DOHH2 (cell line): Measurements from ENCODE around the gene SCGB1D1.

Experiments used
- H3F3A ChIP-seq: fragments of 200-600 bp; sonication (generic), shearing (Covaris generic); 2 replicates; pipeline ENCODE4 v1.6.0; 2016; ENCODE audit warnings: antibody characterized with exemption, mild to moderate bottlenecking; ENCODE audit not compliant: control insufficient read depth, insufficient read depth
- H3K27ac ChIP-seq: fragments of 200-600 bp; sonication (generic); 2 replicates; pipeline ENCODE4 v1.5.1; 2014; ENCODE audit warnings: low read depth, mild to moderate bottlenecking, low read length, moderate library complexity
- H3K27me3 ChIP-seq: fragments of 200-600 bp; sonication (generic); 2 replicates; pipeline ENCODE4 v1.6.1; 2014; ENCODE audit warnings: mild to moderate bottlenecking, low read length, mixed read lengths; ENCODE audit not compliant: control insufficient read depth
- H3K36me3 ChIP-seq: fragments of 200-600 bp; sonication (generic); 2 replicates; pipeline ENCODE4 v1.6.1; 2014; ENCODE audit warnings: mild to moderate bottlenecking, low read length, moderate library complexity, mixed read lengths; ENCODE audit not compliant: control insufficient read depth
- H3K4me1 ChIP-seq: fragments of 200-600 bp; sonication (generic); 2 replicates; pipeline ENCODE4 v1.6.1; 2014; ENCODE audit warnings: mild to moderate bottlenecking, low read length, mixed read lengths; ENCODE audit not compliant: control insufficient read depth
- H3K4me2 ChIP-seq: fragments of 200-600 bp; sonication (generic); 2 replicates; pipeline ENCODE4 v1.6.0; 2014; ENCODE audit warnings: mild to moderate bottlenecking, low read length, moderate library complexity
- H3K4me3 ChIP-seq: fragments of 200-600 bp; sonication (generic); 2 replicates; pipeline ENCODE4 v1.5.1; 2014; ENCODE audit warnings: mild to moderate bottlenecking, low read length, mixed read lengths
- H3K79me2 ChIP-seq: fragments of 200-600 bp; sonication (generic); 2 replicates; pipeline ENCODE4 v1.6.1; 2014; ENCODE audit warnings: mild to moderate bottlenecking, low read length, mixed read lengths; ENCODE audit not compliant: control insufficient read depth
- H3K9me2 ChIP-seq: fragments of 200-600 bp; sonication (generic); replicated peaks from 2 replicates; pipeline ENCODE4 v1.6.1; 2014; ENCODE audit warnings: mild to moderate bottlenecking, low read length, mixed read lengths; ENCODE audit not compliant: control insufficient read depth
- H3K9me3 ChIP-seq: fragments of 200-600 bp; sonication (generic); 2 replicates; pipeline ENCODE4 v1.6.1; 2014; ENCODE audit warnings: antibody characterized with exemption, low read length, mixed read lengths; ENCODE audit not compliant: control insufficient read depth, insufficient read depth
- H4K20me1 ChIP-seq: fragments of 200-600 bp; sonication (generic); 2 replicates; pipeline ENCODE4 v1.6.0; 2014; ENCODE audit warnings: low read depth, mild to moderate bottlenecking, antibody characterized with exemption, low read length, moderate library complexity; ENCODE audit not compliant: control insufficient read depth, insufficient read depth
- EZH2phosphoT487 ChIP-seq: fragments of 200-600 bp; sonication (generic); IDR thresholded peaks from 2 replicates; pipeline ENCODE4 v1.6.1; 2017; ENCODE audit warnings: borderline replicate concordance, mild to moderate bottlenecking, antibody characterized with exemption, low read length, moderate library complexity, mixed read lengths
- TF ChIP-seq, protein P1 (sequence below): fragments of 200-600 bp; sonication (generic); IDR thresholded peaks from one replicate; pipeline ENCODE4 v1.5.1; 2014; ENCODE audit warnings: antibody characterized with exemption, mild to moderate bottlenecking, low read depth, low read length; ENCODE audit not compliant: poor library complexity, severe bottlenecking

SCGB1D1 gene

DNA sequence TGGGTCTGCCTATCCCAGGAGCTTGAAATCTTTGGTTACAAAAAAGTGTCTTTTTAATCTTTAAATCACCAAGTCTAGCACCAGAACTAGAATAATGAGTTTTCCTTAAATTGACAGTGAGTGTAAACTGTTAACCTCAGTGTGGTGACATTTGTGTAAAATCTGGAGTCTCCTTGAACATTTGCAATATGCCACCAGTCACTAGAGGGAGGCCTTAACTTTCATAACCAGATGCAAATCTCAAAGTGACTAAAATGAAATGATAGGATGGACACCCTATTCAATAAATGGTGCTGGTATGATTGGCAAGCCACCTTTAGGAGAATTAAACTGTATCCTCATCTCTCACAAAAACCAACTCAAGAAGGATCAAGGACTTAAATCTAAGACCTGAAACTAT, 43.7 kb downstream of the SCGB1D1 start:
- Histone ChIP-seq H3K4me1 (no peaks in the 10 kb centered on the region), H3K4me3 (no peak overlapping the region), H3F3A (no peaks in the 10 kb centered on the region), H4K20me1 (no peaks in the 10 kb centered on the region), H3K4me2 (no peak overlapping the region), H3K27me3 (peaks cover 26% of the 10 kb centered on the region), H3K9me3 (no peaks in the 10 kb centered on the region), H3K79me2 (no peaks in the 10 kb centered on the region), H3K9me2 (no peaks in the 10 kb centered on the region), H3K36me3 (no peaks in the 10 kb centered on the region), H3K27ac (no peak overlapping the region)
- TF ChIP-seq EZH2phosphoT487, result no peak
- TF ChIP-seq, protein P1, sequence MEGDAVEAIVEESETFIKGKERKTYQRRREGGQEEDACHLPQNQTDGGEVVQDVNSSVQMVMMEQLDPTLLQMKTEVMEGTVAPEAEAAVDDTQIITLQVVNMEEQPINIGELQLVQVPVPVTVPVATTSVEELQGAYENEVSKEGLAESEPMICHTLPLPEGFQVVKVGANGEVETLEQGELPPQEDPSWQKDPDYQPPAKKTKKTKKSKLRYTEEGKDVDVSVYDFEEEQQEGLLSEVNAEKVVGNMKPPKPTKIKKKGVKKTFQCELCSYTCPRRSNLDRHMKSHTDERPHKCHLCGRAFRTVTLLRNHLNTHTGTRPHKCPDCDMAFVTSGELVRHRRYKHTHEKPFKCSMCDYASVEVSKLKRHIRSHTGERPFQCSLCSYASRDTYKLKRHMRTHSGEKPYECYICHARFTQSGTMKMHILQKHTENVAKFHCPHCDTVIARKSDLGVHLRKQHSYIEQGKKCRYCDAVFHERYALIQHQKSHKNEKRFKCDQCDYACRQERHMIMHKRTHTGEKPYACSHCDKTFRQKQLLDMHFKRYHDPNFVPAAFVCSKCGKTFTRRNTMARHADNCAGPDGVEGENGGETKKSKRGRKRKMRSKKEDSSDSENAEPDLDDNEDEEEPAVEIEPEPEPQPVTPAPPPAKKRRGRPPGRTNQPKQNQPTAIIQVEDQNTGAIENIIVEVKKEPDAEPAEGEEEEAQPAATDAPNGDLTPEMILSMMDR, result no peak

- no peaks in the 10 kb centered on the region for H4K20me1 ChIP-seq
- no peaks in the 10 kb centered on the region for H3K9me2 ChIP-seq
- no peaks in the 10 kb centered on the region for H3F3A ChIP-seq
- no peak overlapping the region for H3K4me3 ChIP-seq
- H3K27ac ChIP-seq, result no peak overlapping the region
- TF ChIP-seq, protein P1, result no peak
- H3K27me3 ChIP-seq, result peaks cover 17% of the 10 kb centered on the region
- no peaks in the 10 kb centered on the region for H3K36me3 ChIP-seq
- H3K9me3 ChIP-seq, result no peaks in the 10 kb centered on the region
- no peaks in the 10 kb centered on the region for H3K79me2 ChIP-seq
- no peaks in the 10 kb centered on the region for H3K4me1 ChIP-seq
- no peak overlapping the region for H3K4me2 ChIP-seq
Measured at GRCh38 chr11:62236187-62236586, 46.2 kb downstream of the SCGB1D1 start.

DNA sequence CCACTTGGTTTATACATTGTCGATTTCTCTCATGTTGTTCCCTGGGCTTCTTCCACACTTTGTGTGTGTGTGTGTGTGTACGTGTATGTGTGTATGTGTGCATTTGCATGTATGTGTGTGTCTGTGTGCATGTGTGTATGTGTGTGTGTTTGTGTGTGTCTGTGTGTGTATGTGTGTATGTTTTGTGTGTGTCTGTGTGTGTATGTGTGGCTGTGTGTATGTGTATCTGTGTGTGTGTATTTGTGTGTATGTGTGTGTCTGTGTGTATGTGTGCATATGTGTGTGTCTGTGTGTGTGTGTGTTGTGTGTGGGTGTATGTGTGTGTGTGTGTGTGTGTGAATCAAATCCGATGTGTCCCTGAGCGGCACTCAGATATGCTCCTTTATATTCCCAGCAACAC, 47.5 kb downstream of the SCGB1D1 start:
- H3K27me3 ChIP-seq, result peaks cover 17% of the 10 kb centered on the region
- H3K4me3 ChIP-seq, result no peak overlapping the region
- no peaks in the 10 kb centered on the region for H3K36me3 ChIP-seq
- no peaks in the 10 kb centered on the region for H3K79me2 ChIP-seq
- no peaks in the 10 kb centered on the region for H3K9me3 ChIP-seq
- no peaks in the 10 kb centered on the region for H3K4me1 ChIP-seq
- H4K20me1 ChIP-seq, result no peaks in the 10 kb centered on the region
- H3K27ac ChIP-seq, result no peak overlapping the region
- H3K9me2 ChIP-seq, result no peaks in the 10 kb centered on the region
- TF ChIP-seq, protein P1, result no peak
- no peak for TF ChIP-seq EZH2phosphoT487
- no peak overlapping the region for H3K4me2 ChIP-seq
- H3F3A ChIP-seq, result no peaks in the 10 kb centered on the region

GRCh38 chr11:62238151-62238550, 48.1 kb downstream of the SCGB1D1 start:
- H3K4me3 ChIP-seq, result no peak overlapping the region
- no peak overlapping the region for H3K4me2 ChIP-seq
- no peaks in the 10 kb centered on the region for H3K9me2 ChIP-seq
- H3K27me3 ChIP-seq, result peaks cover 14% of the 10 kb centered on the region
- TF ChIP-seq, protein P1, result no peak
- TF ChIP-seq EZH2phosphoT487, result no peak
- no peaks in the 10 kb centered on the region for H3F3A ChIP-seq
- no peaks in the 10 kb centered on the region for H3K36me3 ChIP-seq
- no peaks in the 10 kb centered on the region for H3K9me3 ChIP-seq
- no peak overlapping the region for H3K27ac ChIP-seq
- no peaks in the 10 kb centered on the region for H4K20me1 ChIP-seq
- no peaks in the 10 kb centered on the region for H3K79me2 ChIP-seq
- no peaks in the 10 kb centered on the region for H3K4me1 ChIP-seq
